ENCODE data around the gene MLPH. TPM values are rescaled to one million over a fixed set of nuclear protein-coding genes. Genes with fewer than 3 reads are reported as not detected.

MLPH gene
- polyA plus RNA-seq, 1 of the 3 experiments (the other 2 are of a cell fraction): 93.6 TPM

- H2AFZ ChIP-seq (ENCODE audit: low read depth): no peak overlapping the region
- no peaks in the 10 kb centered on the region for H3K9me3 ChIP-seq
- H3K27ac ChIP-seq (ENCODE audit: low read depth in 2 of 2, low read length in 1 of 2): no peak overlapping the region
- CTCF ChIA-PET: interaction anchor here (0.6 to 7.9 kb wide), 8 partner anchors 26 to 482 kb away, joined by 3 to 311 read pairs (median 4); no protein-coding TSS in a partner anchor
- POLR2A ChIA-PET: no interaction called here
- DNase-seq: no peak
- no peaks in the 10 kb centered on the region for H3K79me2 ChIP-seq (ENCODE audit: insufficient read depth)
- TF ChIP-seq, protein P1, sequence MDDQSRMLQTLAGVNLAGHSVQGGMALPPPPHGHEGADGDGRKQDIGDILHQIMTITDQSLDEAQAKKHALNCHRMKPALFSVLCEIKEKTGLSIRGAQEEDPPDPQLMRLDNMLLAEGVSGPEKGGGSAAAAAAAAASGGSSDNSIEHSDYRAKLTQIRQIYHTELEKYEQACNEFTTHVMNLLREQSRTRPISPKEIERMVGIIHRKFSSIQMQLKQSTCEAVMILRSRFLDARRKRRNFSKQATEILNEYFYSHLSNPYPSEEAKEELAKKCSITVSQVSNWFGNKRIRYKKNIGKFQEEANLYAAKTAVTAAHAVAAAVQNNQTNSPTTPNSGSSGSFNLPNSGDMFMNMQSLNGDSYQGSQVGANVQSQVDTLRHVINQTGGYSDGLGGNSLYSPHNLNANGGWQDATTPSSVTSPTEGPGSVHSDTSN (IDR thresholded peaks at IDR 0.05): no peak
- TF ChIP-seq, protein P2, sequence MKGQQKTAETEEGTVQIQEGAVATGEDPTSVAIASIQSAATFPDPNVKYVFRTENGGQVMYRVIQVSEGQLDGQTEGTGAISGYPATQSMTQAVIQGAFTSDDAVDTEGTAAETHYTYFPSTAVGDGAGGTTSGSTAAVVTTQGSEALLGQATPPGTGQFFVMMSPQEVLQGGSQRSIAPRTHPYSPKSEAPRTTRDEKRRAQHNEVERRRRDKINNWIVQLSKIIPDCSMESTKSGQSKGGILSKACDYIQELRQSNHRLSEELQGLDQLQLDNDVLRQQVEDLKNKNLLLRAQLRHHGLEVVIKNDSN (IDR thresholded peaks at IDR 0.05; ENCODE audit: borderline replicate concordance, low read depth): no peak
- TF ChIP-seq NFIC (IDR thresholded peaks at IDR 0.05; ENCODE audit: borderline replicate concordance) (no peak), FOXM1 (IDR thresholded peaks at IDR 0.05; ENCODE audit: low read depth) (no peak), TEAD4 (IDR thresholded peaks at IDR 0.05; ENCODE audit: borderline replicate concordance, insufficient read depth) (no peak), FOSL2 (IDR thresholded peaks at IDR 0.05; ENCODE audit: borderline replicate concordance, low read depth) (no peak)
- TF ChIP-seq, protein P3, sequence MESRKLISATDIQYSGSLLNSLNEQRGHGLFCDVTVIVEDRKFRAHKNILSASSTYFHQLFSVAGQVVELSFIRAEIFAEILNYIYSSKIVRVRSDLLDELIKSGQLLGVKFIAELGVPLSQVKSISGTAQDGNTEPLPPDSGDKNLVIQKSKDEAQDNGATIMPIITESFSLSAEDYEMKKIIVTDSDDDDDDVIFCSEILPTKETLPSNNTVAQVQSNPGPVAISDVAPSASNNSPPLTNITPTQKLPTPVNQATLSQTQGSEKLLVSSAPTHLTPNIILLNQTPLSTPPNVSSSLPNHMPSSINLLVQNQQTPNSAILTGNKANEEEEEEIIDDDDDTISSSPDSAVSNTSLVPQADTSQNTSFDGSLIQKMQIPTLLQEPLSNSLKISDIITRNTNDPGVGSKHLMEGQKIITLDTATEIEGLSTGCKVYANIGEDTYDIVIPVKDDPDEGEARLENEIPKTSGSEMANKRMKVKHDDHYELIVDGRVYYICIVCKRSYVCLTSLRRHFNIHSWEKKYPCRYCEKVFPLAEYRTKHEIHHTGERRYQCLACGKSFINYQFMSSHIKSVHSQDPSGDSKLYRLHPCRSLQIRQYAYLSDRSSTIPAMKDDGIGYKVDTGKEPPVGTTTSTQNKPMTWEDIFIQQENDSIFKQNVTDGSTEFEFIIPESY (IDR thresholded peaks at IDR 0.05; ENCODE audit: borderline replicate concordance, low read depth): no peak
- TF ChIP-seq, protein P4, sequence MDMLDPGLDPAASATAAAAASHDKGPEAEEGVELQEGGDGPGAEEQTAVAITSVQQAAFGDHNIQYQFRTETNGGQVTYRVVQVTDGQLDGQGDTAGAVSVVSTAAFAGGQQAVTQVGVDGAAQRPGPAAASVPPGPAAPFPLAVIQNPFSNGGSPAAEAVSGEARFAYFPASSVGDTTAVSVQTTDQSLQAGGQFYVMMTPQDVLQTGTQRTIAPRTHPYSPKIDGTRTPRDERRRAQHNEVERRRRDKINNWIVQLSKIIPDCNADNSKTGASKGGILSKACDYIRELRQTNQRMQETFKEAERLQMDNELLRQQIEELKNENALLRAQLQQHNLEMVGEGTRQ (IDR thresholded peaks at IDR 0.05; ENCODE audit: borderline replicate concordance, low read depth, low read length): no peak
- H3K4me3 ChIP-seq (ENCODE audit: low read depth in 2 of 2, low read length in 1 of 2): no peak overlapping the region
- 85% methylated on average over 17 of the region's 25 CpGs for WGBS (ENCODE audit: low lambda C conversion rate)
- peaks cover 6 to 16% of the 10 kb centered on the region in 2 experiments; a peak in 3 of 4 replicates for H3K4me1 ChIP-seq (ENCODE audit: control insufficient read depth in 1 of 2, insufficient read depth in 2 of 2, low read depth in 1 of 2, low read length in 1 of 2)
- H3K9me2 ChIP-seq: no peaks in the 10 kb centered on the region
- H3K9ac ChIP-seq: no peak overlapping the region
- no peaks in the 10 kb centered on the region for H3K27me3 ChIP-seq (ENCODE audit: insufficient read depth)
- no peak overlapping the region for H3K4me2 ChIP-seq
- H3K36me3 ChIP-seq (replicated peaks in 1 of 2; ENCODE audit: control insufficient read depth in 1 of 2, insufficient read depth in 2 of 2, low read length in 1 of 2): no peaks in the 10 kb centered on the region
- H4K20me1 ChIP-seq (ENCODE audit: insufficient read depth): no peaks in the 10 kb centered on the region
- no peaks in the 10 kb centered on the region for H3F3A ChIP-seq (replicated peaks; ENCODE audit: insufficient read depth)
Measured at GRCh38 chr2:237574894-237575868, 88.1 kb downstream of the MLPH start.
